ENCODE data around the gene KIAA1328.

KIAA1328 gene

GRCh38 chr18:37252854-37253393, 424.0 kb downstream of the KIAA1328 start:
- no peak for DNase-seq (ENCODE audit: low read depth, low spot score)

- DNase-seq (ENCODE audit: low read depth, low spot score), result no peak
Measured at GRCh38 chr18:37253394-37254235, 424.7 kb downstream of the KIAA1328 start.

- DNase-seq (ENCODE audit: low read depth, low spot score), result no peak
Measured at GRCh38 chr18:37254236-37254754, 425.4 kb downstream of the KIAA1328 start.

GRCh38 chr18:37254973-37255372, 426.0 kb downstream of the KIAA1328 start:
- no peak for DNase-seq (ENCODE audit: low read depth, low spot score)

GRCh38 chr18:37258131-37258530, 429.2 kb downstream of the KIAA1328 start:
- no peak for DNase-seq (ENCODE audit: low read depth, low spot score)

GRCh38 chr18:37258819-37259218, 429.9 kb downstream of the KIAA1328 start:
- DNase-seq (ENCODE audit: low read depth, low spot score), result no peak

GRCh38 chr18:37259711-37260110, 430.8 kb downstream of the KIAA1328 start:
- no peak for DNase-seq (ENCODE audit: low read depth, low spot score)

GRCh38 chr18:37260367-37261093, 431.6 kb downstream of the KIAA1328 start:
- DNase-seq (ENCODE audit: low read depth, low spot score), result no peak

- DNase-seq (ENCODE audit: low read depth, low spot score), result no peak
Measured at GRCh38 chr18:37261246-37261840, 432.4 kb downstream of the KIAA1328 start.

GRCh38 chr18:37261988-37262387, 433.1 kb downstream of the KIAA1328 start:
- no peak for DNase-seq (ENCODE audit: low read depth, low spot score)

- no peak for DNase-seq (ENCODE audit: low read depth, low spot score)
Measured at GRCh38 chr18:37264956-37265355, 436.0 kb downstream of the KIAA1328 start.

GRCh38 chr18:37265382-37265781, 436.5 kb downstream of the KIAA1328 start:
- no peak for DNase-seq (ENCODE audit: low read depth, low spot score)

- DNase-seq (ENCODE audit: low read depth, low spot score), result no peak
Measured at GRCh38 chr18:37266290-37266689, 437.4 kb downstream of the KIAA1328 start.

GRCh38 chr18:37270038-37270665, 441.2 kb downstream of the KIAA1328 start:
- DNase-seq (ENCODE audit: low read depth, low spot score), result no peak

GRCh38 chr18:37270666-37271052, 441.7 kb downstream of the KIAA1328 start:
- no peak for DNase-seq (ENCODE audit: low read depth, low spot score)

- no peak for DNase-seq (ENCODE audit: low read depth, low spot score)
Measured at GRCh38 chr18:37272226-37272625, 443.3 kb downstream of the KIAA1328 start.

- DNase-seq (ENCODE audit: low read depth, low spot score), result no peak
Measured at GRCh38 chr18:37272841-37273240, 443.9 kb downstream of the KIAA1328 start.

- no peak for DNase-seq (ENCODE audit: low read depth, low spot score)
Measured at GRCh38 chr18:37274309-37275236, 445.6 kb downstream of the KIAA1328 start.

GRCh38 chr18:37275237-37275741, 446.4 kb downstream of the KIAA1328 start:
- DNase-seq (ENCODE audit: low read depth, low spot score), result no peak

Measured in iPS DF 19.7 (cell line).